ENCODE measurements around the gene C1orf122.
"Not testable (repeated sequence)": the region's sequence is repeated elsewhere in the genome, so short reads cannot be mapped to it uniquely, and the experiment has no call there.

Gene C1orf122

DNA sequence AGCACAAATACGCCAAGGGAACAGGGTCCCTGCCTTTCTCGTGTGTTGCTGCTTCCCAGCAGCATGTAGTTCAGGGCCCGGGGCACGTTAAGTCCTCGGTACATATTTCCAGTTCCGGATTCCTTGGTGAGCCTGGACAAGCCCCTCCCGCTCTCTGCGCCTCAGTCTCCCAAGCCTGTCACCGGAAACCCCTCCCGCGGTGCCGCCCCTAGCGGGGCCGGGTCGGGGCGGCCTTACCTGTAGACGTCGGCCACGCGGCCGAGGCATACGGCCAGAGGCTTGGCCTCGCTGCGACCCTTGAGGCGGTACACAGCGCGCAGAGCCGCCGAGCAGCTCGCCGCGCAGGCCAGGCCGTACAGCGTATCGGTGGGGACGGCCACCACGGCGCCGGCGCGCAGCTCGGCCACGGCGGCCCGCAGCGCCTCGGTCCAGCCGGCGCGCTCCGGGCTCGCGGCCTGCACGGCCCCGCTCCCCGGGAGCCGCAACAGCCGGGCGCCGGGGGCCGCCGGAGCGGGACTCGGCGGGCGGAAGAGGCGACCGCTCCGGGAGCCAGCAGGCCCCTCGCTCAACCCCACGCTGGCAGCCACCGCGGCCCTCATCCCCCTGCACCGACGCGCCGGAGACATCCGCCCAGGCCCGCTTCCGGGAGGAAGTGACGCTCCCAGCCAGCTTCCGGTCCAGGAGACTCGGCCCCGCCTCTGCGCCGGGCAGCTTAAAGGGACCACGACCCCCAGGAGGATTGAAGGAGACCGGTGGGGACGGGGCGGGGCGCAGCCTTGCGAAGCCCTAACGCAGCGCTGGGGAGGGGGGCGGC is at the start of gene C1orf122, which contains the start of gene YRDC:
TSS of gene C1orf122 (plus strand) at position 236 of the 814 bp plus-strand sequence. CDS start 615 bp downstream, outside the sequence.
TSS of gene YRDC (minus strand) at position 654 of the 814 bp plus-strand sequence. CDS start at position 626, 28 bp downstream.
- DNase-seq: peak; percentile 97

DNA sequence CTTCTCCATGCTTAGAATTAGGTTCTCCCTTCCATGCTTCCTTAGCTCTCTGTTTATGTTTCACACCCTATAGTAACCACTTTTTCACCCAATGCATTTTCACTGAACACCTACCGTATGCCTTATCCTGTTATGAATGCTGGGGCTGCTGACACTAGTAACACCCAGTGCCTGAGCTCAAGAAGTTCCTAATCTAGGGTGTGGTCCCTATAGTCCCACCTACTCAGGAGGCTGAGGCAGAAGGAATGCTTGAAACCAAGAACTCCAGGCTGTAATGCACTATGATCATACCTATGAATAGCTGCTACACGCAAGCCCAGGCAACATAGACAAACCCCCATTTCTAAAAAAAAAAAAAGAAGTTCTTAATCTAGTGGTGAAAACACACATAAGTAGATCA is 48.1 kb upstream of the C1orf122 start:
- no peak for DNase-seq

DNA sequence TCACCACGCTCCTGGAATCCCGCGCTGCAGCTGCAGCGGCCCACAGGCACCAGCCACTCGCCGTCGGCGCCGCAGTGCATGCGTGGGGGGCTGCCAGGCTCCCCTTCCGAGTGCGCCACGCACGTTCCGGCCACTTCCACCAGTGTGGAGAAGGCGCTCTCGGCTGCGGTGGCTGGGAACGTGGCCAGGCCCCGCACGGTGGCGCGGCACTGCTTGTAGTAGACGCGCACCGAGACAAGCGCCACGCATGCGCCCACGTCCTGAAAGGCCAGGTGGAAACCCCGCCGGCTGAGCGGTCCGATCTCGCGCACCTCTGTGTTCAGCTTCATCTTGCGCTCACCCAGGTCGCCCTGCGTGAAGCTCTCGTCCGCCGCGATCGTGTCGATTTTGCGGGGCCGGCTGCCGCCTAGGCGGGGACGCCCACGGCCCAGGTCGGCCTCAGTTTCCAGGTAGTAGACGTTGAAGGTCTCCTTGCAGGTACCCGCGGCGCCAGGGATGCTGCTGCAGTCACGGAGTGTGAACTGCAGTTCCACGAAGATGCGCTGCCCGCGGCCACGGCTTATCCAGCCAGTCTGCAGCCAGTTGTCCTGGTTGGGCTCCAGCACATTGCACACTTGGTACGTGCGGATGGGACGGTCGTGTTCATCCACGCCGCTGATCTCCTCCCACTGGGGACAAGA is 46.0 kb upstream of the C1orf122 start:
- no peak for DNase-seq

DNA sequence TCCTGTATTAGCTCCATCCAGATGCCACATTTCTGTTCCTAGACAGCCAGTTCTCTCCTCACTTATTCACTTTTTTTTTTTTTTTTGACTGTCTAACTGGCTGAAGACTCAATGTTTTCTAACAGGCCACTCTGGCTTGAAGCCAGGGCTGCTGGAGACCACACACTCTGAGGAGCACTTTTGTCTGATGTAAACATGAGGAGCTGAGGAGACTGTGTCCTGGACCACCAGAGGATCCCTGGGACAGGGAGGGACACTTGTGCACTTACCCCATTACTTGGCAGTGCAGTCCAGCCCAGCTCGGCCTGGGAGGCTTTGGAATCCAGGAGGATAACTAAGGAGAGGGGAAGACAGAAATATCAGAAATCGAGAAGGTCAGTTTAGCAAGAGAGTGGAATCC is 45.1 kb upstream of the C1orf122 start:
- no peak for DNase-seq

DNA sequence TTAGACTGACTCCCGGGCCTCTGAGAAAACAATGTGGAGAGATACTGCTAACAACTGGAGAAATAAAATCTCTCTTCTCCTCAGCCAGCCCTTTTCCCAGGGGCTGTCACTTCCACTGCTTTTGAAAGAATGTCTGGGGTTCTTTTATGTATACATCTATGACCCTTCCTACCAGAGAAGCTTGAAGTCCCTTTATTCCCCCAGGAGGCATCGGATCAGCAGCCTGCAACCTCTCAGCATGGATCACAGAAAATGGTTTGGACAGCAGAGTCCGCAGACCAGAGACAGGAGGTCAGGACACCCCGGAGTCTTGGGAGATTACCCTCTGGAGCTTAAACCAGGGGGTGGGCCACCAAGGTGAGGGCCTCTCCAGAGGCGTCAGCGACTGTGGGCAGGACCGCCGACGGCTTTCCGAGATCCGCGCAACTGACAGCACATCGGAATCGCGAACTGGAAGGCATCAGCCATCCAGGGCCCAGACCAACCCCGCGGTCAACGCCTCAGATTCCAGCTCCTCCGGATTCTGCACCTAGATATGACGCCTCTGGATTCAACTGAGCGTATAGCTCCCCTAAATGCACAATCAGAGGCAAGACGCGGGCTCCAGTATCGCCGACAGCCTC is 43.7 kb upstream of the C1orf122 start:
- no peak for DNase-seq

DNA sequence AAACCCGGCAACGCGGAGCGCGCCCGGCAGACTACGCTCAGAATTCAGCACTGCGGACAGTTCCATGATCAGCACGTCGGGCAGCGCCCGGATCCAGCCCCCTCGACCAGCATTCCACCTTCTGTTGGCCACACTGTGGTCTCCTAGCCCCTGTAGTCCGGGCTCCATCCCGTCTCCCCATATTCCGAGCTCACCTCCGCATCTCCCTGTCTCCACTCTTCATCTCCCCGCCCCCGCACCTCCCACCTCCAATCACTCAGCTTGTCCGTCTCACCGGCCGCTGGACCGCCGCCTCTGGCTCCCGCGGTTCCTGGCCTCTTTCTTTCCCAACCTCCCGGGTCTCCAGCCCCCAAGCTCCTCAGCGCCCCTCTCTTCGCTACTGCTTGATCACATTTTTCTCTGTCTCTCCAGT is 43.2 kb upstream of the C1orf122 start:
- peak; percentile 86 for DNase-seq

DNA sequence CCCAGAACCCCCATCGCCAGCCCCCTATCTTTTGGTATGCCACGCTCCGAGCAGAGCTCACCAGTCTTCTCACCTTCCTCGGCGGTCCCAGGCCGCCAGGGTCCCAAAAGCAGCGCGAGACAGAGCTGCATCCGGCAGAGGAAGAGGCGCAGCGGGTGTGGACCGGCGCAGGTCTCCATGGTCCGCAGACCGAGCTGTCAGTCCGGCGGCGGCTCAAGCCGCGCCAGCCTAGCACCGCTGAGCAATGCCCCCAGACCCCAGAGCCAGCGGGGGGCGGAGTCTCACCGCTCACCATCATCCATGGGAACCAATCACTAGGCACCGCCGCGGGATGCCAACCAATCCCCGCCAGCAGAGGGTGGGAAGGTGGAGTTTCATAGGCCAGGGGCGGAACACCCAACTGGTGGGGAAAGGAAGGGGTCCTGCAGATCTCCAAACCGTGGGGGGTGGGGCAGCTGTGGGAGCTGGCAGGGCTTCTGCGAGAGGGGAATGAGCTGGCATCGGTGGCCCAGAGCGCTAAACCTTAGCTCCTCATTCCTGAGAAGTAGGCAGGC is 42.6 kb upstream of the C1orf122 start, which contains the start of gene EPHA10:
TSS of gene EPHA10 (minus strand) at position 233 of the 554 bp plus-strand sequence. CDS start at position 179, 54 bp downstream.
- DNase-seq: no peak

DNA sequence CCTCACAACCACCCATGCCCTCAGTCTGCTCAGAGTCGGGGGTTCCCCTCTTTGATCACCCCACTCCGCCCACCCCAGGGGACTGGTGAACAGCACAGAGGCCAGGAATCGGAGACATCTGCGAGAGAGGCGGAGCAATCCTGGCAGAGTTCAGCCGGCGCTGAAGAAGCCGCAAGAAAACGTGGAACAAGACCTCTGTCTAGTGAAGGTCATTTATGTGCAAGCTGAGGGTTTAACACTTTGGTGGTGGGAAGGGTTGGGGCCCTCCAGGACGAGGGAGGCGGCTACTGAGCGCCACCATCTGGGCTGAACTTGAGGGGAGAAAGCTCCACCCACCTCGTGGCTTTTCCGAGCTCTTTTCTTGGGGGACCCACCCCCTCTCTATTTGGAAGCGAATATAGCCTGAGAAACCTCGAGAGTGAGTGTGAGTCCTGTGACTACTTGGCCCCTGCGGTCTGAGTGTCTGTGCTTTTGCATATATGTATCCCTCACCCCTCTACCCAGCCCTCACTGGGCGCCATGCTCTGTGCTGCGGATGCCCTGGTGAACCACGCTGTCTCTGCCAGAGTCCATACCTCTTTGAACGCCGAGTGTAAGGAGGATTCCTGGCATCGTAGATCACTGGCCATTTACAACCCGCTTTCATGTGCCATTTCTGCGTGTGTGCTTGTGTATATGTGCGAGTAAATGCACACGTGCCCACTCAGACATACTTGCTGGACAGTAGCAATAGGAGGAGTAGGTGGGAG is 41.5 kb upstream of the C1orf122 start:
- no peak for DNase-seq

DNA sequence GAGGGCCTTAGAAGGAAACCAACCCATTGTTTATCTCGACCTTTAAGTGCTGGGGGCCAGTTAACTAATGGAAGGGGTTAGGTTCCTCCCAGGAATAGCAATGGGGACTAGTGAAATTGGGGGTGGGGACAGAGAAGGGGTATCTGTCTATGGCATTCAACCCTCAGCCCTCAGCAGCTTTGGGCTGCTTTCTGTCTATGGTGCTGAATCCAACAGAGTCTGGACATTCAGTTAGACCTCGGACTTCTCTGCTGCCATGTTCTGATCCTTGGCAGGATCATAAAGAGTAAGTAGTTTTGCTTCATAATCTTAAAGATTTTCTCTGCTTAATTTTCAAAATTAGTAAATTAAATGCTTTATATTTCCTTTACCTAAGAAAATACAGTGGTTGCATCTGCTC is 40.1 kb upstream of the C1orf122 start:
- DNase-seq: no peak

DNA sequence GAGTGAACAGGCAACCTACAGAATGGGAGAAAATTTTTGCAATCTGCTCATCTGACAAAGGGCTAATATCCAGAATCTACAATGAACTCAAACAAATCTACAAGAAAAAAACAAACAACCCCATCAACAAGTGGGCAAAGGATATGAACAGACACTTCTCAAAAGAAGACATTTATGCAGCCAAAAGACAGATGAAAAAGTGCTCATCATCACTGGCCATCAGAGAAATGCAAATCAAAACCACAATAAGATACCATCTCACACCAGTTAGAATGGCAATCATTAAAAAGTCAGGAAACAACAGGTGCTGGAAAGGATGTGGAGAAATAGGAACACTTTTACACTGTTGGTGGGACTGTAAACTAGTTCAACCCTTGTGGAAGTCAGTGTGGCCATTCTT is 36.1 kb upstream of the C1orf122 start:
- DNase-seq: not testable (repeated sequence)

DNA sequence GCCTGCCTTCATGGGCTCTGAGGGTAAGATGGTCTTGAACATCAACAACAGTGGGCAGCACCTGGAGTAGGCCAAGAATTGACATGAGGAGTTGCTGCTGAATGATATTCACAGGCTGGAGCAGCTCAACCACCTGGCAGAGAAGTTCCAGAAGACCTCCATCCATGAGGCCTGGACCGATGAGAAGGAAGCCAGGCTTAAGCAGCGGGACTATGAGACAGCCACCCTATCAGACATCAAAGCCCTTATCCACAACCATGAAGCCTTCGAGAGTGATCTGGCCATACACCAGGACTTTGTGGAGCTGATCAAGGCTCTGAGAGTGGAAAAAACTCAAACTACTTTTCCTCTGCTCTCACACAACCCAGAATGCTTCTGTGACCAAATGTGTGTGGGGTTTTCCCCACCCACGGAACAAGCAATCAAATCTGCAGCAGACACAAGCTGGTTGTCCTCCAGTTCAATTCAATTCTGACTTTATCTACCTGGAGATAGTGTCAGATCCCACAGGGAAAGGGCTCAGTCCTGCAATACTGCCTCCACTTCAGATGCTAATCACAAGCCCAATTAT is 30.6 kb upstream of the C1orf122 start:
- DNase-seq: no peak

DNA sequence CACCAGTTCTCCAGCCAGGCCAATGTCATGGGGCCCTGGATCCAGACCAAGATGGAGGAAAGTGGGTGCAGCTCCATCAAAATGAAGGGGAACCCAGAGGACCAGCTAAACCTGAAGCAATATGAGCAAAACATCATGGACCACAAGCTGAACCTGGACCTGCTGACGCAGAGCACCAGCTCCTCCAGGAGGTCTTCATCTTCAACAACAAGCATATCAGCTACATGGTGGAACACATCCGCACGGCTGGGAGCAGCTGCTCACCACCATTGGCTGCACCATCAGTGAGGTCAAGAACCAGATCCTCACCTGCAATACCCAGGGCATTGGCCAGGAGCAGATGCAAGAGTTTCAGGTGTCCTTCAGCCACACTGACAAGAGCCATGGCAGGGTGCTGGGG is 28.9 kb upstream of the C1orf122 start:
- no peak for DNase-seq

DNA sequence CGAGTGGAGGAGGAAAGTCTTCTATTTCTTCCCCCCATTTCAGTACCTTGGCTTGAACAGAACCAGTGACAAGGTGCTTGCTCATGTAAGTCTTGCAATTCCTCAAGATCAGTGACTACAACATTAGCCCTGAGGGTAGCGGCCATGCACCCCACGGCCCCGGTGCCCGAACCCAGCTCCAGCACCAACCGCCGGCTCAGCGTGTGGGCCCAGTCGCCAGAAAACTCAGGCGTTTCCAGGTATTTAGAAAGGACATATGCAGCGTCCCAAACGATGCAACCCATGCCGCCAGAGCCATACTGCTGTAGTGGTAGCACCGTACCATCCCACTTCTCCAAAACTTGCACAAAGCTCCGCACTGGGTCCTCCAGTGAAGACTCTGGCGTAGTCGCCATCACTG is 25.1 kb upstream of the C1orf122 start:
- DNase-seq: no peak

DNA sequence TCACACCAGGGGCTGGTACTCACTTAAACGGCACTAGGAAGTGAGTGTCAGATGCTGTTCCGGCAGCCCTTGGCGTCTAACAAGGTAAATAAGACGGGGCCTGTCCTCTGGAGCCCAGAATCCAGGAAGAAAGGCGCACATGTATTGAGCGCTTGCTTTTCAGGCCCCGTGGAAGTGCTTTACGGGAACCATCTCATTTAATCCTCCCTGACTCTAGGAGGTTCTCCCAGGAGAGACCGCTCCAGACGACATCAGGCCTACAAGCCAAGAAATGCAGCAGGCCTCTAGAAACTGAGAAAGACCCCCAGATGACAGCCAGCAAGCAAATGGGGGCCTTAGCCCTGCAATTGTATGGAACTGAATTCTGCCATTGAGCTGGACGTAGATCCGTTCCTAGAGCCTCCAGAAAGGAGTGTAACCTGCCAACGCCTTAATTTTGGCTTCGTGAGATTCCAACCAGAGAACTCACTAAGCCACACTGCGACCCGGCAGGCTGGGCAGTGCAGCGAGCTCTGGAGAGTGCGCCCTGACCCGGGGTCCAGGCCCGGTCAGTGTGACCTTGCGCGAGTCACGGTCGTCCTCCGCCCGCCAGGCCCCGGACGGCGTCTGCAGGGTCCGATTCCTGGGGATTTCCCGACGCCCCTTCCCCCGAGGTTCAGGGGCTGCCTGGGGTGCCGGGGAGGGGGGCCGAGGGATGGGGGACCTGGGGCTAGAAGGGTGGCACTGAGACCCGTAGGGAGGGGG is 14.5 kb upstream of the C1orf122 start:
- no peak for DNase-seq

DNA sequence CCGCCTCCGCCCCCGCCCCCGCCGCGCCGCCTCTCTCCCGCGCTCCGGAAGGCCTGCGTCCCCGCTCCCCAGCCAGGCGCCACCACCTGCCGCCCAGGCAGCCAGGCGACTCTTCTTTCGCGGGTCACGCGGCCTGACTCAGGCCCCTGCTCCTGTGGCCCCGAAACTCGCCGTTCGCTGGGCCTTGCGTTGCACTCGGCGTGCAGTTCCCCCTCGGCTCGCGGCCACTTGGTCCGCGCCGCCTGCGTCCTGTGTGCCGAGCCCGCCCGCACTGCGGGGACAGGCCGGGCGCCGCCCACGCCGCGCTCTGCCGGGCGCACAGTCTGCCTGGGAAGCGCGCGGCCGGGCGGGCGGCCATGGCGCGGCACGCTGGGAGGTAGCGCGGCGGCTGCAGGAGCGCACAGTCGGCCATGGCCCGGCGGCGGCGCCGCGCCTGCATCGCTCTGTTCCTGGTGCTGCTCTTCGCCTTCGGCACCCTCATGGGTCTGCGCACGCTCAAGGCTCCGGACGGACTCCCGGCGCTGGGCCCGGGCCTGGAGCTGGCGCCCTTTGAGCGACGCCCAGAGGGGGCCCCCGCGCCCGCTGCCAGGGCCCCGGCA is 13.7 kb upstream of the C1orf122 start, which contains the start of gene MANEAL:
TSS of gene MANEAL (plus strand) at position 75 of the 599 bp plus-strand sequence. CDS start at position 411, 336 bp downstream.
- DNase-seq: peak; percentile 79

DNA sequence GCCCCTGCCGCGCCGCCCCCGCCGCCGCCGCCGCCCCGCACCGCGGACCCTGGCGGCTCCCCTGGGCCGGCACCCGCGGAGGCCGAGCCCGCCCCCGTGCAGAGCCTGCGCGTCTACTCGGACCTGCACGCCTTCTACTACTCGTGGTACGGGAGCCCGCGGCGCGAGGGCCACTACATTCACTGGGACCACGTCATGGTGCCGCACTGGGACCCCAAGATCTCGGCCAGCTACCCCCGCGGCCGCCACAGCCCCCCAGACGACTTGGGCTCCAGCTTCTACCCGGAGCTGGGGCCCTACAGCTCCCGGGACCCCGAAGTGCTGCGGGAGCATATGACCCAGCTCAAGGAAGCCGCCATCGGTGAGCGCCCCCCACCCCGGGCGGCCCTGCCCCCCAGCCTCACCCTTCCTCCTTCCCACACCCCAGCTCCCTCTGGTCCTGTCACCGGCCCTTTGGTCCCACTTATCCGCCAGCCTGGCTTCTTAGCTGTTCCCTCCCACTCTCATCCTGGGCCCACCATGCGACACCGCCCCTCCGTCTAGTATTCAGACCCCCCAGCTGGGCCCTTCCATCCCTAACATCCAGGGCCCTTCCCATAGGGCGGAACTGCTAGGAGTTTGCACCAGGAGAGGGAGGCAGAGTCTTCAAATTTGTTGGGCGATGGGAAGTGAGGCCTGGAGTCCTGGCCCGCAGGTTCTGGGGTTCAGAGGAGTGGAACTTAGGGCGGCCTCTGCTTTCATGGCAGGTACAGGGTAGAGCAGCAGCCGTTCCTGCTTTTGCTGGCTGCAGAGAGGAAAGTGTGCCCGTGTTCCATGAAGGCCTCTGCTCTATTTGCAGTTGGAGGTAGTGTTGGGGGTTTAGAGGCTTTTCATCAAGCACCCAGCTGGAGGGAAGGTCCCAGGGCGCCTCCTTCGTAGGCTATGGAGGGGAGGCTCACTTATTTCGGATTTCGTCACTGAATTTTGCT is 12.9 kb upstream of the C1orf122 start:
- no peak for DNase-seq

DNA sequence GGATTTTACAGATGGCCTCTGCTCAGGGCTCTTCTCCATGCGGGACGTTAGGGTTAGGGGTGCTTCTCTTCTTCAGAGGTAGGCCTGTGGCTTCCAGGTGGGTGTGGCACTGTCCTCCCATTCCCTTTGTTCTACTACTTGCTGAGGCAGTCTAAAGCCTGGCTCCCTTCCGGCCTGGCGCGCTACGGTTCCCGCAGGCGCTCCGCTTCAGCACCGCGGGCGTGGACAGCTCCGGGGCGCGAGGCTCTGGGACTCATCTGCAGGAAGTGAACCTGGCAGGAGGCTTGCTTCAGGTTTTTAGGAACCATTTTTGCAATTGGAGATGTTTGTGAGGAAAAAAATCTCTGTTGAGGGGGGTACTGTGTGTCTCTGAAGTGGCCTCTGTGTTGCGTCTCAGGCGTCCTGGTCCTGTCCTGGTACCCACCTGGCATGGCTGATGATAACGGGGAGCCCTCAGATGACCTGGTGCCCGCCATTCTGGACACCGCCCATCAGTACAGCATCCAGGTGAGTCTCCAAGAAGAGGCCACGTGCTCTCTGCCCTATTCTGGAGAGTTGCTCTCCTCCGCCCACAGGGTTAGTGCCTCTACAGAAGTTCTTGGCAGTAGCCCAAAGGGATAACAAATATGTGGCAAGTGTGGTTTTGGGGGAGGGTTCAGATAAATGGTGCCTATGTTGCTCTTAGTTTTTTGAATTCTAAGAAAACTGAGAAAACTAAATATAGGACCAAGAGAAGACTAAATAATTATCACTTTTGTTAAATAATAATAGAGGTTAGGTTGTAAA is 12.1 kb upstream of the C1orf122 start:
- DNase-seq: peak; percentile 87

DNA sequence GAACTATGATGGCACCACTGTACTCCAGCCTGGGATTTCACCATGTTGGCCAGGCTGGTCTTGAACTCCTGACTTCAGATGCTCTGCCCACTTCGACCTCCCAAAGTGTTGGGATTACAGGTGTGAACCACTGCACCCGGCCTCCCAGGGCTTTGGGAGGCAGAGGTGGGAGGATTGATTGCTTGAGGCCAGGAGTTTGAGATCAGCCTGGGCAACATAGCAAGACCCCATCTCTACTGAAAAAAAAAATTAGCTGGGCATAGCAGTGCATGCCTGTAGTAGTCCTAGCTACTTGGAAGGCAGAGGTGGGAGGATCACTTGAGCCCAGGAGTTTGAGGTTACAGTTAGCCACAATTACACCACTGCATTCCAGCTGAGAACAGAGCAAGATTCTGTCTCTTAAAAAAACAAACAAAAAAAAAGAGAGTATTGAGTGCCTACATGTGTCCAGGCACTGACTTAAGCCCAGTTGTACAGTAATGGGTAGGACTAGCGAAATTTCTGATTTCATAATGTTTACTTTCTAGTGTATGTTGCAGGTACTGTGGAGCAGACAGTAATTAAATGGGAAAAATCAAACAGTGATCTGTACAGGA is 9.7 kb upstream of the C1orf122 start:
- DNase-seq: no peak
